Left hindlimb (tissue), 1 donor: ENCODE data around the gene IGFLR1.

Experiments used
- DNase-seq: peaks from one replicate; pipeline ENCODE4 v3.0.0-alpha.2; 2018

The IGFLR1 gene

GRCh38 chr19:35742121-35742724, at the start of gene IGFLR1:
IGFLR1 (minus strand) TSS chr19:35742452; CDS start chr19:35741180, 1,272 bp downstream.
- DNase-seq = no peak

DNA sequence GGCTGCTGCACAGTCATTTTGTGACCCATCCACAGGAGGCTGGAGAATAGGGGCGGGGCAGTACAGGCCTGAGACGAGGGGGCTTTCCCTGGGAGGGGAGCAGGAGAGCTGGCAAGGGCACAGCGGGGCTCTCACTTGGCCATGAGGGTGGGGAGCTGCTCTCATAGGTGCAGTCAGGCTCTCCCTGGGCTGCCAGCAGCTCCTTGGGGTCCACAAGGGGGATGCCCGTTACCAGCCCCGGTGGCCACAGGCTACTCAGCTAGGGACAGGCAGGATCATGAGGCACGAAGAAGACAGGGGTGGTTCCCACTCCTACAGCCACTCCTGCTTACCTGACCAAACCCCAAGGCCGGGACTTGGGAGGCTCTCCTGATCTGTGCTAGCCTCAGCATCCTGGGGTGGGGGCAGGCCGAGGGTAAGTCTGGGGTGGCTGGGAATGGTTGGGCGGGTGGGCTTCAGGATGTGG, 49.6 kb upstream of the IGFLR1 start:
- no peak for DNase-seq

DNA sequence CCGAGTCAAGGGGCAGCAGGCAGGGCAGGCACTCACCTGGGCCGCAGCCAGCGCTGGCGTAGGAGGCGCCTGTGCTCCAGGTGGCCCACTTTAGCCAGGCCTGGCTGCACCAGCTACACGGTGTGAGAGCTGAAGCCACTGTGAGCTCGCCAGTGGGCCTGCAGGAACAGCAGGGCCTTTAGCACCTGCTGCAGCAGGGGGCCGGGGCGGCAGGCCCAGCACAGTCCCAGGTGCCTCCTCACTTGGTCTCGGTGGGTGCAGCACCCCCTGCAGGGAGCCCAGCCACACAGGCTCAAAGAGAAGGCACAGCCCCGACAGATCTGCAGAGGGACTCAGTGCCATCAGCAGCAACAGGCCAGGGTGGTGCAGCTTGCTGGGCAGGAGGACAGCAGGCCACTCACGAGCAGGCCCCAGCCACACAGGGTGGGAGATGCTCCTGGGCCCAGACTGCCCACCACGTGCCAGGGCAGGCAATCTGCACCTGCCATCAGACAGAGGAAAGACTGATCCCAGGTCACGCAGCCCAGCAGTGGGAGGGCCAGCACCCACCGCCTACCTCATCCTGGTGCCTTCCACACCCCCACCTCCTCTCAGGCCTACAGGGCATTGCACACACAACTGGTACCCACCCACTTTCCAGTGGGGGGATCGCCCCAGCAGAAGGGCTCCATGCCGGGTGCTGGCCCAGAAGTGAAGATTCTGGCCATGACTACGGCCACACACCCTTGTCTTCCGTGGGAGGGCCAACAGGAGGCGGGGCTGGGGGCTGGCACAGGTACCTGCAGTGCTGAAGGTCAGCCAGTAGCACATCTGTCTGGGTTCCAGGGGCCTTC, 48.9 kb upstream of the IGFLR1 start:
- no peak for DNase-seq

DNA sequence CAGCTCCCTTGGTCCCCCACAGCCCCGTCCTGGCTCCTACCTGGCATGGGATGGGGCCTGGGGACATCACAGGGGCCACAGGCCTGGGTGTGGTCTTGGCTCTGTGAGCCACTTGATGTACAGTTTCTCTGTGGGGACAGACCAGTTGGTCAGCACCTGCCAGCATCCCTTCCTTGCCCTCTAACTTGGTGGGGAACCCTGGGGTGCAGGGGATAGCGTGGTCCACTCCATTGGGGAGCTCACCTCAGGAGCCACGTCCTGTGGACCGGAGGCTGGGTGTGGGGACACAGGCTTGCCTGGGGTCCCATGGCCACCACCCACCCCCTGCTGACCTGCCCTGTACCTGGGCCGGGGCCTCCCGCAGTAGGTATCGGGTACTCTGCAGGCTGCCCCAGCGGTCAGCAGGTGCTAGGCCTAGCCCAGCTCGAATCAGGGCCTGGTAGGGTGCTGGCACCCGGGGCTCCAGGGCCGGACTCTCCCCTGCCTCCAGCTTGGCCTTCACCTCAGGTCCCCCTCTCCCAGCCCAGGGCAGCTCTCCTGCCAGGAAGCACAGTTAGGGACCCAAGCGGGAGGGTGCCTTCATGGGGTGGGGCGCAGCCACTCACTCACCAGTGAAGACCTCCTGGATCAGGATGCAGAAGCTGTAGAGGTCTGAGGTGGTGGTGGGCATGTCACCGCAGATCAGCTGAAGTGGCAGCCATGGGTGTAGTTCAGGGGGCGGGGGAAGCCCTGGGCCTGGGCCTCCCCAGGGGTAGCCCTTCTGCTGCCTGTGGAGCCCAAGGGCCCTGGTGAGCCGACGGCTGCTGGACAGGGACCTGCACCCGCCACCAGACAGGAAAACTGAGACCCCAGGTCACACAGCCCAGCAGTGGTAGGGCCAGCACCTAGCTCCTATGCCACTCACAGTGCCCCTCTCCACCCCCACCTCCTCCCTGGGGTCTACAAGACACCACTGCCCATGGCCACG, 48.0 kb upstream of the IGFLR1 start:
- DNase-seq = no peak

DNA sequence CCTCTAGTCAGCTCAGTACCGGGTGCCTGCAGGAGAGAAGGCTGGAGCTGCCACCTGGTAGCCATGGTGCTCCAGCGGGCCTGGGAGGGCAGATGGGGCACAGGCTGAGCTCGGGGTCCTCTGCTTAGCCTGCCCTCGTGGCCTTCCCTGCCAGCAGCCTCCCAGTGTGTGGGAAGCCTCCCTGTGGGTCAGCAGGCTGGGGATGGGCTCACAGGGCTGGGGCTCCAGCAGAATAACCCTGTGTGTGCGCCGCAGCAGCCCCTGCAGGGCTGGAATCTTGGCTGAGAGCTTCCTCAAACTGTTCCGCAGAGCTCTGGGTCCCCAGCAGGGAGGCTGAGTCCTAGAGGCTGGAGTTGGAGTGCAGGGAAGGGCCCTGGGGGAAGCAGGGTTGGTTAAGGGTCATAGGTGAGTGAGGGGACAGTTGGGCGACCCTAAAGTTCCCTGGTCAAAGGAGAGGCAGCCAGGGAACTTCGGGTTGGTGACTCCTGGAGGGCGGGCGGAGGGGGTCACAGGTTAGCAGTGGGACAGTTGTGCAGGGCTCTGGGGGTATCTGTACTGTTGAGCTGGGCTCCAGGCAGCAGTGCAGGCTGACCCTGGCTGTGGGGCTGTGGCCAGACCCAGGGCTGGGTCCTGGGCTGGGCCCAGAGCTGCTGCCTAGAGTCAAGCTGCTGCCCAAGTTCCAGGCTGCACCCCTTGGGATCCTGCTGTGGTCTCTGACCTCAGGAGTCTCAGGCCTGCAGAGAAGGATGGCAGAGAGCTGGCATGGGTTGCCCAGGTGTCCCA, 47.1 kb upstream of the IGFLR1 start:
- no peak for DNase-seq

- no peak for DNase-seq
Observed at GRCh38 chr19:35788205-35788960, 46.1 kb upstream of the IGFLR1 start.

GRCh38 chr19:35787227-35787799, 45.1 kb upstream of the IGFLR1 start:
- DNase-seq = no peak

- no peak for DNase-seq
Observed at GRCh38 chr19:35786299-35787160, 44.3 kb upstream of the IGFLR1 start.

DNA sequence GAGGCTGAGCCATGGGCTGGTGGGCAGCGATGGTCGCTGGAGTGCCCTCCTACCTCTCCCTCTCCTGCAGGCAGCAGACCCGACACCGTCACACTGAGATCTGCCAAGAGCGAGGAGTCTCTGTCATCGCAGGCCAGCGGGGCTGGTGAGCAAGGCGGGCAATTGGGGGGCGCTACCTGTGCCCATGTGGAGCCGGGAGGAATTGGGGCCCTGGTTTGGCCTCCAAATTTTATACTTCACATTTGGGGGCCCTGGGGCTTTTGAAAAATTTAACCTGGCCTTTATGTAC, 43.0 kb upstream of the IGFLR1 start:
- DNase-seq = no peak

DNA sequence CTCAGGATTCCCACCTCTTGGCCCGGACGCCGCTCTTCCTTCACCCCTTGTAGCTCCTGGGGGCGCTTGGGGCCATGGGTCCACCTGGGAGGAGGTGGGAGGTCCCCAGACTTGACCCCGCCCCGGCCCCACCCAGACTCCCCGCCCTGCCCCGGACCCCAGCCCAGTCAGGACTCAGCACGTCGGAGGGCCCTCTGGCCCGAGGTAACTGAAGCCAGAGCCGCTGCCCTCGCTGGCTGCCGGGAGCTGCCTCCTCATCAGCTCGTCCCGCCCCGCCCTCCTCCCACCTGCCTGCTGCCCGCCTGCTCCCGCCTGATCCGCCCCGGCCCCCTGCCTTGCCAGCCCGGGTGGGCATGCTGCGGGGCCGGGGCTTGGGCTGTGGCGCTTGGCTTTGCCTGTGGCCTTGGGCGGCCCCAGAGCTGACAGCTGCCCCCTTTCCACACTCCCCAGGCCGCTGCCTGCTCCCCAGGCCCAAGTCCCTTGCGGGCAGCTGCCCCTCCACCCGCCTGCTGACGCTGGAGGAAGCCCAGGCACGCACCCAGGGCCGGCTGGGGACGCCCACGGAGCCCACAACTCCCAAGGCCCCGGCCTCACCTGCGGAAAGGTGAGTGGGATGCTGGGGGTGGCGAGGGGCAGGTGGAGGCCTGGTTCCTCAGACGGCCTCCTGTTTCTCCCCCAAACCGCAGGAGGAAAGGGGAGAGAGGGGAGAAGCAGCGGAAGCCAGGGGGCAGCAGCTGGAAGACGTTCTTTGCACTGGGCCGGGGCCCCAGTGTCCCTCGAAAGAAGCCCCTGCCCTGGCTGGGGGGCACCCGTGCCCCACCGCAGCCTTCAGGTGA, 42.5 kb upstream of the IGFLR1 start:
- no peak for DNase-seq

DNA sequence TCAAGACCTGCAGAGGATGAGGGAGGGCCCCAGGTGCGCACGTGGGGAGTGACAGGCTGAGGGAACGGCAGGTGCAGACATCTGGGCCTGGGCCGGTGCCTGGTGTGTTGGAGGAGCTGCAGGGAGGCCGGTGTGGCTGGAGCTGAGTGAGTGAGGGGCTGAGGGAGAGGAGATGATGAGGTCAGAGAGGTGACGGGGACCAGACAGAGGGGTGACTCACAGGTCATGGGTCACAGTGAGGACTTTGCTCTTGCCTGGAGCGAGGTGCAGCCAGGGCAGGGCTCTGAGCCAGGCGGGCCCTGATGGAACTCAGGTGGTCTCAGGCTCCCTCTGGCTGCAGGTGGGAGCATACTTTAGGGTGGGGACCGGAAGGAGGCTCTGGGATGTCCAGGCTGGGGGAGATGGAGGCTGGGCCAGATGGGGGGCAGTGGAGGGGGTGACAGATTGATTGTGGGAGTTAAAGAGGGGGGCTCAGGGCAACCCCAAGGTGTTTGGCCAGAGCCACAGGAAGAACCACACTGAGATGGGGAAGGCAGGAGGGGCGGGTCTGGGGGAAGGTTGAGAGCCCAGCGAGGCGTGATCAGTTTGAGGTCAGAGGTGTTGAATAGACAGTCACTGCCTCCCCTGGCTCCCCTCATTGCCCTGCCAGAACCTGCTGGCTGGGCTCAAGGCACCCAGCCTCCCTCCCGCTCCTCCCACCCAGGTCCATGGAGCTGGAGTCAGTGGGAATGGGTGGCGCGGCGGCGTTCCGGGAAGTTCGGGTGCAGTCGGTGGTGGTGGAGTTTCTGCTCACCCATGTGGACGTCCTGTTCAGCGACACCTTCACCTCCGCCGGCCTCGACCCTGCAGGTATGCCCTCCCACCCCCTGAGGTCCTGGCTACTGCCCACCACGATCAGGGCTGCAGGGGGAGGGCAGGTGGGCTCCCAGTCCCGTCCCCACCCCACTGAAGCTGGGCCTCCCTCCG, 41.5 kb upstream of the IGFLR1 start:
- no peak for DNase-seq

- no peak for DNase-seq
Observed at GRCh38 chr19:35782589-35782988, 40.3 kb upstream of the IGFLR1 start.

GRCh38 chr19:35781650-35782049, 39.4 kb upstream of the IGFLR1 start:
- no peak for DNase-seq

DNA sequence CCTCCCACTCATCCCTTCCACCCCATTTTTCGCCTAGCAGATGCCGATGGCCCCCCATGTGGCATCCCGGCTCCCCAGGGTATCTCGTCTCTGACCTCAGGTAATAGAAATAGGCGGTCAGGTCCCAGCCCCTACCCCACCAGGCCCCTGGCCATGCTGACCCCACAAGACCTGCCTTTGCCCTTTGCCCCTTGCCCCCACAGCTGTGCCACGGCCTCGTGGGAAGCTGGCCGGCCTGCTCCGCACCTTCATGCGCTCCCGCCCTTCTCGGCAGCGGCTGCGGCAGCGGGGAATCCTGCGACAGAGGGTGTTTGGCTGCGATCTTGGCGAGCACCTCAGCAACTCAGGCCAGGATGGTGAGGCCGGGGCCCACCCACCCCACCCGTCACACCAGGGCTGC, 38.5 kb upstream of the IGFLR1 start:
- DNase-seq = no peak

DNA sequence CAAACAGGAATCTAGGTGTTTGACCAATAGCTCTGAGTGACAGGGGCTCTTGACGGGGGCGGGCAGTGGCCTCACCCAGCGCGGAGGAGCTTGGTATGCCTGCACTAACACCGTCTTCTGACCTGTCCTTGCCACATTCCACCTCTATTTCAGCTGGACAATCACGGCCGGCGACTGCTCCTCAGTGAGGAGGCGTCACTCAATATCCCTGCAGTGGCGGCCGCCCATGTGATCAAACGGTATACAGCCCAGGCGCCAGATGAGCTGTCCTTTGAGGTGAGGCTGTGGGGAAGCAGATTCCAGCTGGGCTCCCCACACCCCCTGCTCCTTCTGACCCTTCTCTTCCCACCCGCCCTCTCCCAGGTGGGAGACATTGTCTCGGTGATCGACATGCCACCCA, 37.8 kb upstream of the IGFLR1 start:
- no peak for DNase-seq

- no peak for DNase-seq
Observed at GRCh38 chr19:35779033-35779432, 36.8 kb upstream of the IGFLR1 start.

- no peak for DNase-seq
Observed at GRCh38 chr19:35777961-35778360, 35.7 kb upstream of the IGFLR1 start.
